ENCODE measurements around the gene KANK2. TPM values are rescaled to one million over a fixed set of nuclear protein-coding genes. Genes with fewer than 3 reads are reported as not detected.

KANK2 gene
- total RNA-seq (2022; extraction: Qiagen RNA extraction; ENCODE audit: low read depth) = 29.5 to 36.9 TPM (median 31.6 TPM) in 5 replicates

GRCh38 chr19:11197291-11198174 is at the start of gene KANK2:
KANK2 (minus strand) TSS chr19:11197545; CDS start chr19:11194511, 3,034 bp downstream.

GRCh38 chr19:11239377-11240000 is 42.1 kb upstream of the KANK2 start, which contains the start of gene ANGPTL8:
ANGPTL8 (plus strand) TSS chr19:11239619; CDS start chr19:11239638, 19 bp downstream.

GRCh38 chr19:11155373-11156120 is 41.8 kb downstream of the KANK2 start, which contains the start of gene SPC24:
SPC24 (minus strand) TSS chr19:11155782; CDS start chr19:11155776, 6 bp downstream.

Other genes with a start within 250 kb of the KANK2 start
- gene SMARCA4, start 236.5 kb downstream of the KANK2 start, total RNA-seq (2022; extraction: Qiagen RNA extraction; ENCODE audit: low read depth) = 7.7 to 11.5 TPM (median 10.1 TPM) in 5 replicates
- gene LDLR, start 108.1 kb downstream of the KANK2 start, total RNA-seq (2022; extraction: Qiagen RNA extraction; ENCODE audit: low read depth) = 25.6 to 35.9 TPM (median 33.0 TPM) in 5 replicates
- 12.4 to 15.6 TPM (median 13.4 TPM) in 5 replicates for gene SPC24, start 41.8 kb downstream of the KANK2 start, total RNA-seq (2022; extraction: Qiagen RNA extraction; ENCODE audit: low read depth)
- gene ANGPTL8, start 42.1 kb upstream of the KANK2 start, total RNA-seq (2022; extraction: Qiagen RNA extraction; ENCODE audit: low read depth) = not detected in 5 replicates
- 8.1 to 9.7 TPM (median 8.8 TPM) in 5 replicates for gene DOCK6, start 65.0 kb upstream of the KANK2 start, total RNA-seq (2022; extraction: Qiagen RNA extraction; ENCODE audit: low read depth)
- not detected in 5 replicates for gene TSPAN16, start 98.6 kb upstream of the KANK2 start, total RNA-seq (2022; extraction: Qiagen RNA extraction; ENCODE audit: low read depth)
- 2.5 to 3.9 TPM (median 3.0 TPM) in 5 replicates for gene RAB3D, start 142.1 kb upstream of the KANK2 start, total RNA-seq (2022; extraction: Qiagen RNA extraction; ENCODE audit: low read depth)
- 98.1 to 128 TPM (median 106 TPM) in 5 replicates for gene TMEM205, start 148.7 kb upstream of the KANK2 start, total RNA-seq (2022; extraction: Qiagen RNA extraction; ENCODE audit: low read depth)
- gene CCDC159, start 149.0 kb upstream of the KANK2 start, total RNA-seq (2022; extraction: Qiagen RNA extraction; ENCODE audit: low read depth) = 4.4 to 7.7 TPM (median 5.0 TPM) in 5 replicates
- gene PLPPR2, start 157.9 kb upstream of the KANK2 start, total RNA-seq (2022; extraction: Qiagen RNA extraction; ENCODE audit: low read depth) = 8.3 to 11.2 TPM (median 10.5 TPM) in 5 replicates
- gene SWSAP1, start 177.1 kb upstream of the KANK2 start, total RNA-seq (2022; extraction: Qiagen RNA extraction; ENCODE audit: low read depth) = 1.7 to 2.7 TPM (median 2.3 TPM) in 5 replicates
- gene EPOR, start 186.8 kb upstream of the KANK2 start, total RNA-seq (2022; extraction: Qiagen RNA extraction; ENCODE audit: low read depth) = 3.7 to 5.8 TPM (median 4.7 TPM) in 5 replicates
- 0.67 to 2.7 TPM (median 2.0 TPM) in 5 replicates for gene RGL3, start 221.8 kb upstream of the KANK2 start, total RNA-seq (2022; extraction: Qiagen RNA extraction; ENCODE audit: low read depth)
- 0.80 to 1.7 TPM (median 1.1 TPM) in 5 replicates for gene ODAD3, start 237.6 kb upstream of the KANK2 start, total RNA-seq (2022; extraction: Qiagen RNA extraction; ENCODE audit: low read depth)
- 246 to 281 TPM (median 260 TPM) in 5 replicates for gene PRKCSH, start 238.1 kb upstream of the KANK2 start, total RNA-seq (2022; extraction: Qiagen RNA extraction; ENCODE audit: low read depth)